ENCODE measurements around the gene PWWP2B. TPM values are rescaled to one million over a fixed set of nuclear protein-coding genes. Genes with fewer than 3 reads are reported as not detected.

The PWWP2B gene
- total RNA-seq, 1 donor from 2014 or later = 13.3 TPM

DNA sequence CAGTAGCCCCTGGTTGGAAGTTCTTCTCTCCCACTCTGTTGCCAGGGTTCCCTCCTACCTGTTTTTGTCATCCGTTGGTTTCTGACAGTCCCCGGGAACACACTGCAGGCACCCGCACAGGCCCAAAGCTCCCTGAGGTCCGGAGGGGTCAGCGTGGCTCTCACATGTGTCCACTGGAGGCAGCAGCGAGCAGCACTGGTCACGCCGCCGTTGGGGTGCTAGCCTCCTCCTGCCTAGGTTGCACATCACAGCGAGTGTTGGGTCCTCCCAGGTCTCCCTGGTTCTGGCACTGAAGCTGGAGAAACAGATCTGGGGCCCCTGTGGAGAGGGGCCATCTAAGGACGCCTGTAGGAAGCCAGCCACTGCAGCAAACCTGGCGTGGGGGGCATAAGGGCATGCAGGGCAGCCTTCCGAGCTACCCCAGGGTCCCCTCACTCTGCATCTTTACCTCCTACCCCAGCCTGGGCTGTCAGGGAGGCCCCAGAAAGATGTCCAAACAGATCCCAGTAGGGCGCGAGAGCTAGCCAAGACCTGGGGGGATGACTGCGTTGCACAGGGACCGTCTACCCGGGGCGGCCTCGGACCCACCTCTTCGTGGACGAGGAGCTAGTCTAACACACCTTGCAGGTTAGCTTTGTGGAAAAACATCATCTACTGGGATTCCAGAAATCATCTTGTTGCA lies 36.1 kb upstream of the PWWP2B start:
- DNase-seq (ENCODE audit: low spot score) (peak; percentile 58), ATAC-seq (peak; percentile 41)
- intact Hi-C loops (cut with DNase I) = no loop called here

DNA sequence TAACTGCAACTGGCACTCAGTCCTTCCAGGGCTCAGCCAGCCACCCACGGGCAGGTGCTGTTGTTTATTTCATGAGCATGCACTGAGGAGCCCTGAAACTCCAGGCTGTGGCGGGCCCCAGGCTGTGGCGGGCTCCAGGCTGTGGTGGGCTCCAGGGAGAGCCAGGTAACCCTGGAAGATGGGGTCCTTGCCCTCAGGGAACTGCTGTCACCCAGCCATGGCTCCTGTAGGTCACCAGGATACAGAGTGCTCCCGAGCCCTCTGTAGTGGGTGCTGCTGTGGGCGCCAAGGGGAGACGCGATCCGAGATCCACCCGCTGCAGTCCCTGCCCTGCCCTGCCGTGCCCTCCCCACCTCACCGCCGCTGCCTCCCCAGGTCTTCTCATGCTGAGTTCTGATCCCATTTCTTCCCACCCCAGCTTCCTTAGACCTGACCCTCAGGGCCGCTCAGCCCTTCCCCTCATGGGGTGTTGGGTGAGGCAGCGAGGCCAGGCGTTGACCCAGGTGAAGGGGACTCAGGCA lies 35.4 kb upstream of the PWWP2B start:
- DNase-seq (ENCODE audit: low spot score) (no peak), ATAC-seq (no peak)
- intact Hi-C loops (cut with DNase I) = no loop called here

DNA sequence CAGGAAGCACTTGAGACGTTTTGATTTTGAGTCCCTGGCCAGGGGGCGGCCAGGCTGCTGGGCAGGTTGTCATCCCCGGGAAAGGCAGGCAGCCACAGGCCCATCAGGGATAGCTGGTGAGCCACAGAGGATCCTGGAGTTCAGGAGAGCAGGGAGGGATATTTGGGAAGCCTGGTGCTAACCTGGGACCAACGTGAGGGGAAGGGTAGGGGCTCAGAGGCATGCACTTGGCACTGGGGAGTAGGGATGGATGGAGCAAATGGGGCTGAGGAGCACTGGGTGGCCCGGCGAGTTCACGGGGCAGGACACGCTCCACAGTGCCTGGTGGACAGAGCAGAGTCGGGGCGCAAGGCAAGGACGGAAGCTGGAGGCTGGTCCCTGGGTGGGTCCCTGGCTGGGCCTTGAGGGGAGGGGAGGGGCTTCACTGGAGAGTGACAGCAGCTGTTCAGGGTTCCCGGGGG lies 34.8 kb upstream of the PWWP2B start:
- no peak for DNase-seq (ENCODE audit: low spot score)
- intact Hi-C loops (cut with DNase I) = no loop called here

DNA sequence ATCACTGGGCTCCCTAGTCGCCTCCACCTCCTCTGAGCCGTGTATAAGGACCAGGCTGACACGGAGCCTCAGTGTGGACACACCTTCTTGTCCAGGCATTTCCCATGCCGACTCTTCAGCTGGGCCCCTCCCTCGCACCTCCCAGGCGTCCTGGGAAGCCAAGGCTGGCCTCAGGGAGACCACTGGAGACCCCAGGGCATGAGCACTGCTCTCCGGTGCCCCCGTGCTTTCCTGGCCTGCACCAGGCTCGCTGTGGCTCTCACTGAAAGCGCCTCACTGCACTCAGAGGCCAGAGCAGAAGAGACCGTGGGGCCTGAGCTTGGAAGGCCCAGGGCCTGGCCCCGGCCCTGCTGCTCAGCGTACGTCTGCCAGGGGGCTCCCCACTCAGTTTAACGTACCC lies 33.6 kb upstream of the PWWP2B start:
- DNase-seq (ENCODE audit: low spot score) = no peak
- intact Hi-C loops (cut with DNase I) = no loop called here
- no peak for ATAC-seq

More for the DNA sequence above, 34.8 kb upstream of the PWWP2B start:
- ATAC-seq = no peak

DNA sequence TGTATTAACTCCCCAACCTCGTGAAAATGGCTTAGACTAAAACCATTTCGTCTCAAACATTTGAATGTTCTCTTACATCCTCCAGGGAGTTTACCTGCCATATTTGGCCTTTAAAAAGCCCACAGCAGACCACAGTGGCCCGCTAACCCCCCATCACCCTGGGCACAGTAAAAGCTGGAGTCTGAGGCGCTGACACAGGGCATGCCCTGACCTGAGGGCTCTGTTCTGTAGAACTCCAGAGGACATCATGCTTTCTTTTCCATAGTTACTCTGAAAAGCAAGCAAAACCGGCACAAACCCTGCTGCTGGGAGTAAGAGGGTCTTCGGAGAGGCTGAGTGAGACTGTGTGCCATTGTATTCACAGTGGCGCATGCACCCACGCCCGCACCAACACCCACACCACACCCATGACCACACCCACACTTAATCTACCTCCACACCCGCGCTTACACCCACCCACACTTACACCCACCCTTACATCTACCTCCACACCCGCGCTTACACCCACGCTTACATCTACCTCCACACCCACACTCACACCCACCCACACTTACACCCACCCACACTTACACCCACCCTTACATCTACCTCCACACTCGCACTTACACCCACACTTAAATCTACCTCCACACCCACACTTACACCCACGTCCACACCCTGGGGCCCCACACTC lies 32.9 kb upstream of the PWWP2B start:
- ATAC-seq (peak; percentile 84), DNase-seq (ENCODE audit: low spot score) (no peak)
- intact Hi-C loops (cut with DNase I) = no loop called here

DNA sequence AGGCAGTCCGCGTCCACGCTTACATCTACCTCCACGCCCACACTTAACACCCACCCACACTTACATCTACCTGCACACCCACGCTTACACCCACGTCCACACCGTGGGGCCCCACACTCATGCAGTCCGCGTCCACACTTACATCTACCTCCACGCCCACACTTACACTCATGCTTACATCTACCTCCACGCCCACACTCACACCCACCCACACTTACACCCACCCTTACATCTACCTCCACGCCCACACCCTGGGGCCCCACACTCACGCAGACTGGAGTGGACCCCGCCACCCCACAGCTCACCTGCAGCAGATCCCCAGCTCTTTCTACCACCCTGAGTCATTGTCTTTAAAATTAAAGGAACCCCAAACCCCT lies 32.4 kb upstream of the PWWP2B start:
- ATAC-seq = peak; percentile 37
- DNase-seq (ENCODE audit: low spot score) = peak; percentile 58

DNA sequence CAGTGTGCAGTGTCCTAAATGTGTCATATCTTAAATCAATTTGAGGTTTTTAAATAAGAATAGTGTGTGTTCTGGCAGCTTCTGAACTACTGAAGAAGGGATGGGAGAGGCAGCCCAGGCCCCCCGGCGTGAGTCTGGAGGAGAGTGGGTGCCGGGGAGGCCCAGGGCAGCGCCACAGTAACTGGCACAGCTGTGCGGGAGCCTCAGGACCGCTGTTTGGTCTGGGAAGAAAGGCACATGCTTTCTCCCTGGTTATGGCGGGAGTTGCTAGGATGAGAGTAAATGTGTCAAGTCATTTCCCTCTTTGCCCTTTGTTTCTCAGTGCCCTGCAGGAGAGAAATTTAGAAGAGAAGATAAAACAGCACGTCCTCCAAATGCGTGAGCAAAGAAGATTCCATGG lies 31.9 kb upstream of the PWWP2B start:
- intact Hi-C loops (cut with DNase I) = no loop called here
- ATAC-seq (no peak), DNase-seq (ENCODE audit: low spot score) (no peak)

More for the DNA sequence above, 32.4 kb upstream of the PWWP2B start:
- intact Hi-C loops (cut with DNase I) = no loop called here

DNA sequence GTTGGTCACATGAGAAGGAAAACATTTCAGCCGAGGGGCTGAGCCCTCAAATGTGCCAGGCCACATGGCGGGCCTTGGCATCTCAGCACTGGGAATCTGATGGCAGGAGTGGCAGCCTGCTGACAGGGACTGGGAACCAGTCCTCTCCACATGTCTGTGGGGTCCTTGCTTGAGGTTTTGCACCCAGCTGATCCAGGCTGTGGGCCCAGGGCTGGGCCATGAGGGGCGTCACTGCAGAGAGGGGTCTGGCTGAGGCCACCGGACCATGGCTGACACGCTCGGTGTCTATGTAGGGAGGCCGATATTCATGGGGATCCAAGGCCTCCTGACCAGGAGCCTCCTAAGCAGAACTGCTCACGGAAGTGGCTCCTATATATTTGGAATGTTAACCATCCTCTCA lies 31.0 kb upstream of the PWWP2B start:
- peak; percentile 46 for DNase-seq (ENCODE audit: low spot score)
- intact Hi-C loops (cut with DNase I) = no loop called here
- ATAC-seq = no peak

DNA sequence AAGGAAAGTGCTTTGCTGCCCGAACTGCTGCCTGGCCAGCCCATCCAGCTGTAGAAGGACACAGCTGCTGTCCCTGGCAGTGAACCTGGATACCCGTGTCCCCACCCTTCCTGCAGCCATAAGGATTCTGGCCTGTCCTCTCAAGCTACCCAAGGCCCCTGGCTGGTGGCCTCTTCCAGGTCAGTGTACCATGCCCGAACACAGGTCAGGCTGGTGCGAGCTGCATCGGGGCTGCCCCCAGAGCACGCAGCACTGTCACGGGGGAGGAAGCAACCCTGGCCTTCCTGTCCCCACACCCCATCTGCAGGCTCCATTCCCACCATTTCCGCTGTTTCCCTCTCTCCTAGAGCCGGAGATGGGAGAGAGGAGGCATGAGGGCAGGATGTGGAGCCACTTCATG lies 30.5 kb upstream of the PWWP2B start:
- DNase-seq (ENCODE audit: low spot score) (peak; percentile 37), ATAC-seq (no peak)

DNA sequence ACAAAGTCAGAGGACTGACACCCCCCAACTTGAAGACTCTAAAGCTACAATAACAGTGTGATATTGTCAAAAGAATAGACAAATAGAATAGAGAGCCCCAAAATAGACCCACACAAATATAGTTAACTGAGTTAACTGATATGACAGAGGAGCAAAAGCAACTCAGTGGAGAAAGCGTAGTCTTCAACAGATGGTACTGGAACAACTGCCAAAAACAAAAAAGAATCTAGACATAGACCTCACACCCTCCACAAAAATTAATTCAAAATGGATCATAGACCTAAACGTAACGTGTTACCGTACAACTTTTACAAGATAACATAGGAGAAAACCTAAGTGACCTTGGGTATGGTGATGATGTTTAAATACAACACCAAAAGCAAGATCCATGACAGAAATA lies 28.6 kb upstream of the PWWP2B start:
- DNase-seq (ENCODE audit: low spot score) (no peak), ATAC-seq (no peak)
- intact Hi-C loops (cut with DNase I) = no loop called here

More for the DNA sequence above, 30.5 kb upstream of the PWWP2B start:
- intact Hi-C loops (cut with DNase I) = no loop called here

DNA sequence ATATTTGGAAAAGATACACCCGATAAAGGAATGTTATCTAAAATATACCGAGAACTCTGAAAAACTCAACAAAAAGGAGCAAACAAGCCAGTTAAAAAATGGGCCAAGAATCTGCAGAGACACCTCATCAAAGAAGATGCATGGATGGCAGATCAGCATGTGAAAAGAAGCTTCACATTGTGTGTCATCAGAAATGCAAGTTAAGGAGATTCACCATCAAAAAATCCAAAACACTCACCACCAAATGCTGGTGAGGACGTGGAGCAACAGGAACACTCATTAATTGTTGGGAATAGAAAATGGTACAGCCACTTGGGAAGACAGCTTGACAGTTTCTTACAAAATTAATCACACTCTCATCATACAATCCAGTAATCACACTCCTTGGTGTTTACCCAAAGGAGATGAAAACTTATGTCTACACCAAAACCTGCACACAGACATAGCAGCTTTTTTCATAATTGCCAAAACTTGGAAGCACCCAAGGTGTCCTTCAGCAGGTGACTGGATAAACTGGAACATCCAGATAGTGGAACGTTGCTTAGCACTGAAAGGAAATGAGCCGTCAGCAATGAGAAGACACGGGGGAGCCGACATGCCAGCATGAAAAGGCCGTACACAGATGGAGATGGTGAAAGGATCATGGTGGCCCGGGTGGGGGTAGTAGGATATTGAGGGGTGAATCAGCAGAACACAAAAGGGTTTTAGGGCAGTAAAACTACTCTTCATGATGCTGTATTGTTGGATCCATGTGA lies 27.9 kb upstream of the PWWP2B start:
- intact Hi-C loops (cut with DNase I) = no loop called here
- ATAC-seq (no peak), DNase-seq (ENCODE audit: low spot score) (no peak)

DNA sequence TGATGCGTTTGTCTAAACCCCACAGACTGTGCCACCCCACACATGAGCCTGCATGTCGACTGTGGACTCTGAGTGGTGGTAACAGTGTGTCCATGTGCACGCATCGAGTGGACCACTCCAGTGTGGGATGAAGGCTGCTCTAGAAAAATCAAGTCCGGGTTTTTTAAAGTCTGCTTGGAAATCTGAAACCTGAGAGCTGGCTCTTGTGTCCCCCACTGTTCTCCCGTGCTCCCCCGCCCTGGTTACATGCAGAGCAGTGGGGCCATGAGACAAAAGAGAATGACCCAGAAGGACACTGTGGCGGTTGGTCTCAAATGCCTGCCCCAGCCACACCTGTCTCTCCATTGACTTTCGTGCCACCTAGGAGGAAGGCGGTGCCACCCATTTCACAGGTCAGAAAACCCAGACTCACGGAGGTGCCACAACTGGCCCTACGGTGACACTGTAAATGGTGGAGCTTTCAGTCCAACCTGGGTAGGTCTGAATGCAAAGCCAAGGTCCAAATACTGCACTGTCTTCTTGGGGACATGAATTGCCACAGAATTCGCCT lies 27.3 kb upstream of the PWWP2B start:
- DNase-seq (ENCODE audit: low spot score) = peak; percentile 26
- intact Hi-C loops (cut with DNase I) = no loop called here
- no peak for ATAC-seq

DNA sequence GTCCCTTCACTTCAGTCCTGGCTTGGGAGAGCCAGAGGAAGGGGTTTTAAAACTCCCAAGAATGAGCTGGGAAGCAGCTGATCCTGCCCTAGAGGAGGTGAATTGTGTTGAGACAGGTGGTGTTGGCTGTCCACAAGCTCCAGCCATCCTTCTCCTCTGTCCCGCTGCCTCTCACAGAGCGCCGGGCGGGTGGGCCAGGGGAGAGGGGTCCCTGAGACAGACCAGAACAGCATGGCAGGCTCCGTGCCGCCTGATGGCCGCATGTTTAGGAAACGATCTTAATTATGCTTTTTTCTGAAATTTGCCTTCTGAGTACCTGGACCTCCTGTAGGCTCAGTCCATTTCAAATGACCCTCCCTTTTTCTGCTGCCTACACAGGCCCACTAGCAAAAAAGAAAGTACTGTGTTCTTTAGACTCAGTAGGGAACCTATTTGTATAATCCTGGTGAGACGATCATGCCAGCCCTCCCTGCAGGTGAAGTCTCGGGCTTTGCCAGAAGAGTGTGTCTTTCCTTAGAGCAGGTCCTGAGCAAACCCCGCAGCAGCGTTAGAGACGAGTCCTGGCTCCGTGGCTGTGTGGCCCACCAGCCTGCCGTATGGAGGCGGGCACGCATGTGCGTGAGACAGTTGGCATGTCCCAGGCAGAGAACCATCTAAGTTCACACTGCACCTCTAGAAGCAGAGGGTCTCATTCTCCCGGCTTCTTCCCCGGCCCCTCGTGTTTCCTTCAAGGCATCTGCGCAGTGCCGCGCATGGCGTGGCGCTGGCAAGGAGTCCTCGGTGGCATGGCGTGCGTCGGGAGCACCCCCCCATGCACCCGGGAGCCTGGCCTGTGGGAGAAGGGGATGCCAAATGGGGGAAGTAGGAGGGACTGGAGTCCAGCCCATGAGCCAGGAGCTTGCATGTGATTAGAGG lies 26.3 kb upstream of the PWWP2B start:
- ATAC-seq (no peak), DNase-seq (ENCODE audit: low spot score) (peak; percentile 35)
- intact Hi-C loops (cut with DNase I) = no loop called here

DNA sequence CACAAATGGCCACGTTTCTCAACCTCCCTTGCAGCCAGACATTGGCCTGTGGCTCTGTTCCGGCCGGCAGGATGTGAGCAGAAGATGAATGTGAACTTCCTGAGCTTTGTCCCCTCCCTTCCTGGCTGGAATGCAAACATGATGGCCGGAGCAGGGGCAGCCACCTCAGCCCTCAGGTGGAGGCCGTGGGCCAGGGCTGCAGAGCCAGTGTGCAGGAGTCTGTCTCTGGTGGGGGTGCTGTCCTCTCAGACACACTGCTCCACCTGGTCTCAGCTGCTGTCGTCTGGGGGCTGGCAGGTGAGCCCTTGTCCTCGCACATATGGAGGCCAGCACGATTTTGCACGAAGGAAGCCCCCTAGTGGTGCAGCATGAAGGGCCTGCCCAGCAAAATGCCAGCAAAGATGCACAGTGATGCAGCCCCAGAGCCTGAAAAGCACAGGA lies 25.3 kb upstream of the PWWP2B start:
- peak; percentile 54 for DNase-seq (ENCODE audit: low spot score)
- intact Hi-C loops (cut with DNase I) = no loop called here
- no peak for ATAC-seq

DNA sequence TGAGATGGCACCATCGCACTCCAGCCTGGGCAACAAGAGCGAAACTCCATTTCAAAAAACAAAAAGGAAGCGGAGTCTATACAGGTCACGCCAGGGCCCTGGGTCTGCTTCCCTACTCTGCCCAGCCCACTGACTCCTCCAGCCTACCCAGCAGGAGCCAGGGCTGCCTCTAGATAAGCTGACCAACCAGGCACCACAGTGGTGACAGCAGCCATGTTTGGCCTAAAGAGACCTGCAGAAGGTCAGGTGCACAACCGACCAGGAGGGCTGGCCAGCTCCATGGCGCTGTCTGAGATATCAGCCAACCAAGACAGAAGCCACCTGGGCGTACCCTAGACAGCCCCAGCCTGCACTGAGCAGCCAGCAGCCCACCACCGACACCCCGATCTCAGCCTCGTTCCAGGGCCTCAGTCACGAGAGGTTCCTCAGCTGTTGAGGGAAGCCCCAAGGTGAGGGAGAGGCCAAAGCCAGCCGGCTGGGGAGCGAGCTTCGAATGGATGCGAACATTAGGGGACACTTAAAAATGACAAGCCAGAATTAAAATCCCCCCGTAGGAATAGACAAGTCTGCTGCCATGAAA lies 24.4 kb upstream of the PWWP2B start:
- ATAC-seq (no peak), DNase-seq (ENCODE audit: low spot score) (peak; percentile 43)
- intact Hi-C loops (cut with DNase I) = no loop called here

DNA sequence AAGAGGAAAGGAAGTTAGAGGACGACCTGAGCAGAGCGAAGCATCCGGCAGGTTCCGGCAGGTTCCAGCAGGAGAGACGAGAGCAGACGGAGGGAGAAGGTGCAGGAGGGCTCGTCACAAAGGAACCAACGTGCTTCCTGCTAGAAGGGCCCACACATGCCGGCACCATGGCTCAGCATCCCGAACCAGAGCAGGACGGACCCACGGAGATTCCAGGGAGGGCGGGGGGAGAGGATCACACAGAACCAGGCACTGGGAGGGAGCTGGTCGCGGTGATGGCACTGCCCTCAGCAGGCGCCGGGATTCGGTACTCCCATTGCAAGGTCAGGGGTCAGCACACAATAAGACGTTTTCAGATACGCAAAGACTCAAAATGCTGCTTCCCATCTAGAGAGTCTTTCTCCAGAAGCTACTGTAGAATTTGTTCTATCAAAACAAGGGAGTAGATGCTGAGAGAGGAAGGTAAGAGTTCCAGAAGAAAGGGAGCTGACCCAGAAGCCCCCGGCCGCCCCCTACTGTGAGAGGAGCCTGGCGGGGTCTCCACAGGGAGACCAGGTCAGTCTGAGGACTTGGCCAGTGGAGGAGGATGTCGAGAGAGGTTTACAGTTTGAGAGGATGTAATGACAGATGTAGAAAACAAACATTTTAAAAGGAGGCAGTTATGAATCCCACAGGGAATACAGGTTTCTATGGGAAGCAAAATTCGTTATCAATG lies 23.6 kb upstream of the PWWP2B start:
- ATAC-seq = no peak
- DNase-seq (ENCODE audit: low spot score) = no peak

DNA sequence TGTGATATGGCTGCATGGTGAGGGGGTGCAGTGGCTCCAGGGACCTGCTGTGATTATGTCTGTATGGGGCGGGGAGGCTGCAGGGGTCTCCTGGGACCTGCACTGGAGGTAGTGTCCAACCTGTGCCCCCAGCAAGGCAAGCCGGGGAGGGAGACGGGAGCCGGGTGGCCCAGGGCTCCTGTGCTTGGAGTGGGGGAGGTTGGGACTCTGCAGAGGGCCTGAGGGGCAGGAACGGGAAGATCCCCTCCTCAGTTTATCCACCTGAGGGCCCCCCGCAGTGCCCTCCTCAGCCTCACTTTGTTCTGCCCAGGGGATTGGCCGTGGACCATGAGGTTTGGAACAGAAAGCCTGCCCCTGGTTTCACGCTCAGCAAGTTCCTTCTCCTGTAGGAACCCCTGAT lies 22.8 kb upstream of the PWWP2B start:
- DNase-seq (ENCODE audit: low spot score) (peak; percentile 45), ATAC-seq (no peak)
- intact Hi-C loops (cut with DNase I) = no loop called here

More for the DNA sequence above, 23.6 kb upstream of the PWWP2B start:
- intact Hi-C loops (cut with DNase I) = no loop called here

Data from sciatic nerve (tissue), 2 donors.